ENCODE results near the gene CD247.

GRCh38 chr1:167428395-167428794 is 89.9 kb downstream of the CD247 start:
- no peak for TF ChIP-seq ZBTB46 (CRISPR knock-in tag; IDR thresholded peaks at IDR 0.05; ENCODE audit: borderline replicate concordance)
- no peak for TF ChIP-seq RARG (CRISPR knock-in tag; IDR thresholded peaks at IDR 0.05; ENCODE audit: low read depth)
- TF ChIP-seq JUN (CRISPR knock-in tag; IDR thresholded peaks at IDR 0.05), result no peak
- no peak for TF ChIP-seq KAT7 (CRISPR knock-in tag; IDR thresholded peaks at IDR 0.05; ENCODE audit: borderline replicate concordance)
- no peak for TF ChIP-seq CBX5 (CRISPR knock-in tag; IDR thresholded peaks at IDR 0.05; ENCODE audit: borderline replicate concordance)
- no peak for TF ChIP-seq CTCF (CRISPR knock-in tag; IDR thresholded peaks at IDR 0.05)
- TF ChIP-seq ZNF513 (CRISPR knock-in tag; conservative IDR thresholded peaks at IDR 0.05), result no peak
